Epithelial cell of proximal tubule (primary cell): ENCODE measurements around the gene MS4A3. TPM values are rescaled to one million over a fixed set of nuclear protein-coding genes. Genes with fewer than 3 reads are reported as not detected.

Experiments
- DNase-seq: peaks from one replicate; pipeline ENCODE4 v3.0.0-alpha.2; 2011; ENCODE audit warnings: low read depth
- H3K4me3 ChIP-seq: 2 replicates; pipeline ENCODE4 v1.5.1; 2011; ENCODE audit warnings: low read depth, mild to moderate bottlenecking, low read length
- CTCF ChIP-seq: conservative IDR thresholded peaks from 2 replicates; pipeline ENCODE4 v1.5.1; 2012; ENCODE audit warnings: low read depth, mild to moderate bottlenecking, low read length
- total RNA-seq: library from RNA; depleted of rRNA; stranded (reverse); fragments of >200 nt; gene quantifications from 2 replicates; pipeline ENCODE4 v1.2.3, GENCODE V29; 2015

The MS4A3 gene
- total RNA-seq, 1 donor from 2014 or later = not detected

DNA sequence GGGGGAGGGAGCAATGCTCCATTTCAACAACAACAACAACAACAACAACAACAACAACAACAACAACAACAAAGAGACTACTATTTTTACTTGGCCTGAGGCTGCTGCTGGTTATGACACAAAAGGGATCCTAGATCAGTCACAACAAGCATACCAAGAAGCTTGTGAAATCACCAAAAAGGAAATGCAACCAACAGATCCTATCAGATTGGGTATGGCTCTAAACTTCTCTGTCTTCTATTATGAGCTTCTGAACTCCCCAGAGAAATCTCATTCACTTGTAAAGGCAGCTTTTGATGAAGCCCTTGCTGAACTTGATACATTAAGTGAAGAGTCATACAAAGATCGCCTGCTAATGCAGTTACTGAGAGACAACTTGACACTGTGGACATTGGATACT lies 21.5 kb downstream of the MS4A3 start:
- no peak for DNase-seq
- no peak for TF ChIP-seq CTCF
- H3K4me3 ChIP-seq = no peak overlapping the region

DNA sequence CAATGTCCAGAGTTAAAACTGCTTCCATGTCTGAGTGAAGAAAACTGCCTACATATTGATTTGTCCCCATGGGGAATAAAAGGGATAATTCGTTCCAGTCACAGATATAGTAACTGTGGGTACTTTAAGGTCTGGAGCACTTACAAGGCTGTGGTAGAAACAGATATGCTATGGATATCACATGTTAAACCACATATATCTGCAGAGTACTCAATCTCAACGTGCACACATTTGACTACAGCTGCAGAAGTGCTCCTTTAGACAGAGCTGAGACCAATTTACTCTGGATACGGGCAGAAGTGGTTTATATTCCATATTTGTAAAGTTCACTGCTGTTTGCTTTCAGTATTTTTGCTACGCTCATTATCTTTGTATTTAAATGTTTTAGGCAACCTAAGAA lies 22.3 kb downstream of the MS4A3 start:
- TF ChIP-seq CTCF = no peak
- H3K4me3 ChIP-seq = no peak overlapping the region
- DNase-seq = no peak

GRCh38 chr11:60080535-60080934 lies 24.1 kb downstream of the MS4A3 start:
- no peak overlapping the region for H3K4me3 ChIP-seq
- TF ChIP-seq CTCF = no peak
- no peak for DNase-seq

- TF ChIP-seq CTCF = no peak
- no peak for DNase-seq
- no peak overlapping the region for H3K4me3 ChIP-seq
Observed at GRCh38 chr11:60084631-60085273, 28.3 kb downstream of the MS4A3 start.

GRCh38 chr11:60085909-60086308 lies 29.4 kb downstream of the MS4A3 start:
- TF ChIP-seq CTCF = no peak
- no peak for DNase-seq
- no peak overlapping the region for H3K4me3 ChIP-seq

- DNase-seq = no peak
- H3K4me3 ChIP-seq = no peak overlapping the region
- no peak for TF ChIP-seq CTCF
Observed at GRCh38 chr11:60087239-60087638, 30.8 kb downstream of the MS4A3 start.

DNA sequence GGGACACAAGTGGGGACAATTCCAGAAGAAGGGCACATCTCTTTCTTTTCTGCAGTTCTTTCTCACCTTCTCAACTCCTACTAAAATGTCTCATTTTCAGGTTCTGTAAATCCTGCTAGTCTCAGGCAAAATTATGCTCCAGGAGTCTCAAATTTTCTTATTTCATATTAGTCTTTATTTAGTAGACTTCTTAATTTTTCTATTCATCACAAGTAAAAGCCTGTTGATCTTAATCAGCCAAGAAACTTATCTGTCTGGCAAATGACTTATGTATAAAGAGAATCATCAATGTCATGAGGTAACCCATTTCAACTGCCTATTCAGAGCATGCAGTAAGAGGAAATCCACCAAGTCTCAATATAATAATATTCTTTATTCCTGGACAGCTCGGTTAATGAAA lies 31.9 kb downstream of the MS4A3 start, which contains the start of gene MS4A2:
TSS of gene MS4A2 (plus strand) at position 301 of the 400 bp plus-strand sequence. CDS start 102 bp downstream, outside the sequence.
- H3K4me3 ChIP-seq = no peak within 1 kb of the TSS
- TF ChIP-seq CTCF = no peak
- no peak for DNase-seq
